ENCODE data around the gene PLEKHA7. TPM values are rescaled to one million over a fixed set of nuclear protein-coding genes. Genes with fewer than 3 reads are reported as not detected.

Gene PLEKHA7
- total RNA-seq, 2 donors from 2014 or later: 17.5 to 21.9 TPM

- no peak overlapping the region for H3K4me3 Mint-ChIP-seq
- 80 to 100% methylated on average over 1 of the region's 1 CpG for WGBS, 2 experiments (ENCODE audit: insufficient coverage in 1 of 2, insufficient read length in 1 of 2)
- H3K36me3 ChIP-seq (ENCODE audit: control insufficient read depth, insufficient read depth, low read length): no peaks in the 10 kb centered on the region
- no peaks in the 10 kb centered on the region for H3K36me3 Mint-ChIP-seq (ENCODE audit: low read depth)
- no peak overlapping the region for H3K4me3 ChIP-seq (ENCODE audit: low read length)
- no peak overlapping the region for H3K27ac Mint-ChIP-seq
- peaks cover 15% of the 10 kb centered on the region for H3K4me1 Mint-ChIP-seq
- H3K4me1 ChIP-seq (ENCODE audit: control insufficient read depth, insufficient read depth, low read length): peaks cover 4% of the 10 kb centered on the region
- H3K9me3 ChIP-seq (ENCODE audit: control insufficient read depth, low read length): no peaks in the 10 kb centered on the region
- TF ChIP-seq CTCF (conservative IDR thresholded peaks at IDR 0.05): no peak
- H3K27me3 Mint-ChIP-seq (ENCODE audit: insufficient read depth): peaks cover 2% of the 10 kb centered on the region
- DNase-seq: no peak
- H3K9me3 Mint-ChIP-seq: no peaks in the 10 kb centered on the region
- peaks cover 6% of the 10 kb centered on the region for H3K27me3 ChIP-seq (ENCODE audit: control insufficient read depth, insufficient read depth, low read length, poor library complexity, severe bottlenecking)
- no peak overlapping the region for H3K27ac ChIP-seq (ENCODE audit: low read depth, low read length)
- H3K9ac ChIP-seq (ENCODE audit: extremely low read depth, low read length, poor library complexity, severe bottlenecking): no peak overlapping the region
Measured at GRCh38 chr11:16993495-16993894, 20.7 kb downstream of the PLEKHA7 start.

GRCh38 chr11:16992846-16993245 lies 21.4 kb downstream of the PLEKHA7 start:
- H3K9ac ChIP-seq (ENCODE audit: extremely low read depth, low read length, poor library complexity, severe bottlenecking): no peak overlapping the region
- TF ChIP-seq CTCF (conservative IDR thresholded peaks at IDR 0.05): no peak
- no peak for DNase-seq
- peaks cover 6% of the 10 kb centered on the region for H3K27me3 ChIP-seq (ENCODE audit: control insufficient read depth, insufficient read depth, low read length, poor library complexity, severe bottlenecking)
- H3K4me1 Mint-ChIP-seq: peaks cover 10% of the 10 kb centered on the region
- no peak overlapping the region for H3K4me3 Mint-ChIP-seq
- peaks cover 6% of the 10 kb centered on the region for H3K4me1 ChIP-seq (ENCODE audit: control insufficient read depth, insufficient read depth, low read length)
- H3K9me3 ChIP-seq (ENCODE audit: control insufficient read depth, low read length): no peaks in the 10 kb centered on the region
- H3K27me3 Mint-ChIP-seq (ENCODE audit: insufficient read depth): peaks cover 2% of the 10 kb centered on the region
- H3K9me3 Mint-ChIP-seq: no peaks in the 10 kb centered on the region
- no peak overlapping the region for H3K27ac Mint-ChIP-seq
- no peaks in the 10 kb centered on the region for H3K36me3 Mint-ChIP-seq (ENCODE audit: low read depth)
- no peak overlapping the region for H3K27ac ChIP-seq (ENCODE audit: low read depth, low read length)
- no peak overlapping the region for H3K4me3 ChIP-seq (ENCODE audit: low read length)
- H3K36me3 ChIP-seq (ENCODE audit: control insufficient read depth, insufficient read depth, low read length): no peaks in the 10 kb centered on the region
- WGBS, 2 experiments (ENCODE audit: insufficient coverage in 1 of 2, insufficient read length in 1 of 2): 90 to 100% methylated on average over 1 to 3 of the region's 3 CpGs

- no peak for DNase-seq
- Histone ChIP-seq H3K27ac (ENCODE audit: low read depth, low read length) (no peak overlapping the region), H3K27me3 (ENCODE audit: control insufficient read depth, insufficient read depth, low read length, poor library complexity, severe bottlenecking) (peaks cover 6% of the 10 kb centered on the region), H3K9ac (ENCODE audit: extremely low read depth, low read length, poor library complexity, severe bottlenecking) (no peak overlapping the region), H3K4me1 (ENCODE audit: control insufficient read depth, insufficient read depth, low read length) (peaks cover 15% of the 10 kb centered on the region), H3K36me3 (ENCODE audit: control insufficient read depth, insufficient read depth, low read length) (no peaks in the 10 kb centered on the region), H3K9me3 (ENCODE audit: control insufficient read depth, low read length) (no peaks in the 10 kb centered on the region), H3K4me3 (ENCODE audit: low read length) (no peak overlapping the region)
- Mint-ChIP-seq H3K27ac (no peak overlapping the region), H3K36me3 (ENCODE audit: low read depth) (no peaks in the 10 kb centered on the region), H3K4me3 (no peak overlapping the region), H3K27me3 (ENCODE audit: insufficient read depth) (peaks cover 6% of the 10 kb centered on the region), H3K9me3 (no peaks in the 10 kb centered on the region), H3K4me1 (peaks cover 30% of the 10 kb centered on the region)
- 85 to 100% methylated on average over 1 to 2 of the region's 2 CpGs for WGBS, 2 experiments (ENCODE audit: insufficient coverage in 1 of 2, insufficient read length in 1 of 2)
- TF ChIP-seq CTCF (conservative IDR thresholded peaks at IDR 0.05): no peak
Measured at GRCh38 chr11:16989554-16989953, 24.7 kb downstream of the PLEKHA7 start.
